ENCODE data around the gene ZNF639. TPM values are rescaled to one million over a fixed set of nuclear protein-coding genes. Genes with fewer than 3 reads are reported as not detected.

ZNF639 gene
- total and polyA plus RNA-seq, 10 of the 15 experiments (the other 5 are each of a cell fraction or from before 2014, with no cell fraction given), result 16.3 to 61.2 (median 35.3) TPM

- TF ChIP-seq BCLAF1 (IDR thresholded peaks at IDR 0.05) (no peak), PAX8 (IDR thresholded peaks at IDR 0.05) (no peak; the same call in 1 of the 2 replicates), SMAD5 (IDR thresholded peaks at IDR 0.05; ENCODE audit: low read depth) (no peak), ZNF274 (IDR thresholded peaks at IDR 0.05; ENCODE audit: insufficient read depth, insufficient read length) (no peak), USF2 (IDR thresholded peaks at IDR 0.05; ENCODE audit: borderline replicate concordance, low read depth, low read length) (peak; percentile 10; the same call in 1 of the 2 replicates), HDGF (IDR thresholded peaks at IDR 0.05) (no peak), ZNF24 (IDR thresholded peaks at IDR 0.05) (no peak), RBBP5 (conservative IDR thresholded peaks at IDR 0.05) (no peak), MYB (IDR thresholded peaks at IDR 0.05; ENCODE audit: borderline replicate concordance, low read depth, low read length) (no peak), NRF1 (conservative IDR thresholded peaks at IDR 0.05; ENCODE audit: low read depth, low read length) (no peak), ZBTB11 (CRISPR knock-in tag; IDR thresholded peaks at IDR 0.05) (no peak), ZNF622 (IDR thresholded peaks at IDR 0.05) (no peak), HDAC6 (IDR thresholded peaks at IDR 0.05; ENCODE audit: unreplicated experiment) (no peak), ZNF384 (IDR thresholded peaks at IDR 0.05; ENCODE audit: borderline replicate concordance, low read depth, low read length) (no peak), MYC (IDR thresholded peaks at IDR 0.05; ENCODE audit: insufficient read depth, insufficient read length, insufficient replicate concordance, low read length, severe bottlenecking) (no peak), GATAD2B (conservative IDR thresholded peaks at IDR 0.05; ENCODE audit: low read depth) (no peak; the same call in none of the 2 replicates), SPI1 (IDR thresholded peaks at IDR 0.05; ENCODE audit: borderline replicate concordance, insufficient read depth, low read depth, low read length) (no peak), USF1 (IDR thresholded peaks at IDR 0.05; ENCODE audit: borderline replicate concordance, extremely low read length, insufficient read depth, low read depth, low read length) (no peak), NR2C1 (IDR thresholded peaks at IDR 0.05) (no peak), CBX3 (IDR thresholded peaks at IDR 0.05; ENCODE audit: borderline replicate concordance, low read depth) (no peak), YY1 (IDR thresholded peaks at IDR 0.05; ENCODE audit: low read depth, low read length) (no peak)
Measured at GRCh38 chr3:179348325-179349013, 25.6 kb downstream of the ZNF639 start (continued).

All from GM12878 (cell line).